HG03066 (cell line): Measurements from ENCODE around the gene NCAM2.
A peak's percentile ranks its signal among the peaks of the same experiment; 100 is the strongest.

Experiments used
- ATAC-seq: cut with Tn5 transposase; IDR thresholded peaks from one replicate; pipeline ENCODE4 v1.9.1; 2021; ENCODE audit warnings: low read depth; ENCODE audit not compliant: unreplicated experiment

The NCAM2 gene

GRCh38 chr21:21163904-21164303 lies 165.7 kb downstream of the NCAM2 start:
- ATAC-seq: peak; percentile 56

- no peak for ATAC-seq
These were observed 166.9 kb downstream of the NCAM2 start for GRCh38 chr21:21165063-21165645.

GRCh38 chr21:21174676-21175075 lies 176.5 kb downstream of the NCAM2 start:
- ATAC-seq: no peak

GRCh38 chr21:21175798-21176334 lies 177.7 kb downstream of the NCAM2 start:
- no peak for ATAC-seq

- ATAC-seq: no peak
These were observed 179.3 kb downstream of the NCAM2 start for GRCh38 chr21:21177353-21177986.

- no peak for ATAC-seq
These were observed 181.6 kb downstream of the NCAM2 start for GRCh38 chr21:21179619-21180298.

GRCh38 chr21:21182401-21183010 lies 184.3 kb downstream of the NCAM2 start:
- no peak for ATAC-seq

GRCh38 chr21:21183092-21183491 lies 184.9 kb downstream of the NCAM2 start:
- ATAC-seq: no peak

- no peak for ATAC-seq
These were observed 186.7 kb downstream of the NCAM2 start for GRCh38 chr21:21184771-21185528.

GRCh38 chr21:21187579-21187978 lies 189.4 kb downstream of the NCAM2 start:
- no peak for ATAC-seq

GRCh38 chr21:21188513-21189195 lies 190.4 kb downstream of the NCAM2 start:
- ATAC-seq: no peak

GRCh38 chr21:21195417-21195943 lies 197.3 kb downstream of the NCAM2 start:
- no peak for ATAC-seq

- no peak for ATAC-seq
These were observed 197.9 kb downstream of the NCAM2 start for GRCh38 chr21:21196087-21196486.

- ATAC-seq: no peak
These were observed 198.6 kb downstream of the NCAM2 start for GRCh38 chr21:21196848-21197247.

GRCh38 chr21:21199342-21200102 lies 201.3 kb downstream of the NCAM2 start:
- ATAC-seq: no peak

GRCh38 chr21:21200103-21200938 lies 202.1 kb downstream of the NCAM2 start:
- ATAC-seq: no peak

- no peak for ATAC-seq
These were observed 202.9 kb downstream of the NCAM2 start for GRCh38 chr21:21200939-21201615.
